Urothelium cell line (cell line): Measurements from ENCODE around the gene MYBPC1.
"Not testable (repeated sequence)": the region's sequence is repeated elsewhere in the genome, so short reads cannot be mapped to it uniquely, and the experiment has no call there.

Source experiments
- DNase-seq: peaks from one replicate; pipeline ENCODE4 v3.0.0; 2011; ENCODE audit warnings: low spot score, mixed read lengths
- FAIRE-seq: peaks from 2 replicates; lab custom pipeline; 2011; peaks lifted over from hg19 to GRCh38; lab: Jason Lieb, UNC

Gene MYBPC1

GRCh38 chr12:101729842-101730241 is 135.1 kb downstream of the MYBPC1 start:
- FAIRE-seq, result no peak
- no peak for DNase-seq

- DNase-seq (no peak), FAIRE-seq (no peak)
These were observed 137.5 kb downstream of the MYBPC1 start for GRCh38 chr12:101732318-101732717.

GRCh38 chr12:101733166-101733565 is 138.4 kb downstream of the MYBPC1 start:
- no peak for FAIRE-seq

GRCh38 chr12:101734482-101734881 is 139.7 kb downstream of the MYBPC1 start:
- not testable (repeated sequence) for FAIRE-seq, DNase-seq

More at GRCh38 chr12:101733166-101733565, 138.4 kb downstream of the MYBPC1 start:
- no peak for DNase-seq
